ENCODE data around the gene GSDME.

DNA sequence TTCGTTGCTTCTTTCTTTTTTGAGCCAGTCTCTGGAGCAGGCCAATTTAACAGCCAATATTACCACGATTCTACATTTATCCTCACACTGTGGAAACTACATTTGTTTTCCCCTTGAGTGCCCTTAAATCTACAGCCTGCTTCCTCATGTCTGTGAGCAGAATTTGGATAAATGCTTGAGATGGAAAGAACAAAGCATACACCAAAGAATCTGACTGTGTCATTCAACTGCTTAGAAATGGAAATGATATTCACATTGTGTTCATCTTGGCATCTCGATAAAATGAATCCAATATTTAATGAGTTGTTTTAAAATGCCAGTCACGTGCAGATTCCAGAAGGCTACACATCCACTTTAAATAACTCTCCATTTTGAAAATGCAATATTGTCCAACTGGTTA is 41.0 kb upstream of the GSDME start:
- TF ChIP-seq, protein P1, sequence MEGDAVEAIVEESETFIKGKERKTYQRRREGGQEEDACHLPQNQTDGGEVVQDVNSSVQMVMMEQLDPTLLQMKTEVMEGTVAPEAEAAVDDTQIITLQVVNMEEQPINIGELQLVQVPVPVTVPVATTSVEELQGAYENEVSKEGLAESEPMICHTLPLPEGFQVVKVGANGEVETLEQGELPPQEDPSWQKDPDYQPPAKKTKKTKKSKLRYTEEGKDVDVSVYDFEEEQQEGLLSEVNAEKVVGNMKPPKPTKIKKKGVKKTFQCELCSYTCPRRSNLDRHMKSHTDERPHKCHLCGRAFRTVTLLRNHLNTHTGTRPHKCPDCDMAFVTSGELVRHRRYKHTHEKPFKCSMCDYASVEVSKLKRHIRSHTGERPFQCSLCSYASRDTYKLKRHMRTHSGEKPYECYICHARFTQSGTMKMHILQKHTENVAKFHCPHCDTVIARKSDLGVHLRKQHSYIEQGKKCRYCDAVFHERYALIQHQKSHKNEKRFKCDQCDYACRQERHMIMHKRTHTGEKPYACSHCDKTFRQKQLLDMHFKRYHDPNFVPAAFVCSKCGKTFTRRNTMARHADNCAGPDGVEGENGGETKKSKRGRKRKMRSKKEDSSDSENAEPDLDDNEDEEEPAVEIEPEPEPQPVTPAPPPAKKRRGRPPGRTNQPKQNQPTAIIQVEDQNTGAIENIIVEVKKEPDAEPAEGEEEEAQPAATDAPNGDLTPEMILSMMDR (conservative IDR thresholded peaks at IDR 0.05 in 1 of 2, IDR thresholded peaks at IDR 0.05 in 1 of 2; ENCODE audit: low read depth in 1 of 2, low read length in 2 of 2) = no peak
- no peak for TF ChIP-seq EZH2 (IDR thresholded peaks at IDR 0.05; ENCODE audit: low read length, missing control alignments)

All from fibroblast of lung (primary cell).